ENCODE results near the gene APMAP.

The APMAP gene

GRCh38 chr20:24913076-24913628 lies 79.4 kb downstream of the APMAP start:
- ChIA-PET POLR2A (no interaction called here), CTCF (no interaction called here)
- H3K4me1 ChIP-seq (ENCODE audit: control insufficient read depth, insufficient read depth, low read length), result no peaks in the 10 kb centered on the region
- H3K4me3 ChIP-seq (ENCODE audit: low read depth, low read length), result no peak overlapping the region
- H3K27ac ChIP-seq (ENCODE audit: extremely low read depth, low read depth, low read length), result no peak overlapping the region
- H3K9me3 ChIP-seq (ENCODE audit: control insufficient read depth, insufficient read depth, low read depth, low read length), result no peaks in the 10 kb centered on the region
- no peaks in the 10 kb centered on the region for H3K36me3 ChIP-seq (ENCODE audit: control insufficient read depth in 2 of 2, insufficient read depth in 1 of 2, low read length in 2 of 2)
- no peak for TF ChIP-seq KLF16 (tag by site-specific recombination; IDR thresholded peaks at IDR 0.05)

All from HEK293 (cell line).